Measurements from ENCODE around the gene GPR17. TPM values are rescaled to one million over a fixed set of nuclear protein-coding genes. Genes with fewer than 3 reads are reported as not detected.

The GPR17 gene
- total RNA-seq, 4 donors from 2014 or later: not detected

DNA sequence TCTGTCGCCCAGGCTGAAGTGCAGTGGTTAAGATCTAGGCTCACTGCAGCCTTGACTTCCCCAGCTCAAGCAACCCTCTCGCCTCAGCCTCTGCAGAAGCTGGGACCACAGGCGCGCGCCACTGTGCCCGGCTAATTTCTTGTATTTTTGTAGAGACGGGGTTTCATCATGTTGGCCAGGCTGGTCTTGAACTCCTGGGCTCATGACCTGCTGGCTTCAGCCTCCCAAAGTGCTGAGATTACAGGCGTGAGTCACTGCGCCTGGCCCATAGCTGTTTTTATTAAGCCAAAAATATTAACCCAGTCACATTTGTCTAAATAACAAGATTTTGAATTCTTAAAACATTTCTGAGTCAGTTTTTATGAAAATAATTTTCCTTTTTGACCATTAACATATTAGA is 49.0 kb downstream of the GPR17 start:
- no peak for DNase-seq
- Histone ChIP-seq H3K27ac (peak overlapping the region in 2 of 4 donors; percentile 35 to 55), H3K4me1 (peaks cover 0 to 19% (median 6%) of the 10 kb centered on the region in 3 donors), H3K36me3 (no peaks in the 10 kb centered on the region), H3K9me3 (peaks cover 0 to 12% (median 12%) of the 10 kb centered on the region in 3 donors), H3K4me3 (peak overlapping the region; percentile 21 to 61 (median 34)), H3K27me3 (no peaks in the 10 kb centered on the region)
- WGBS, 2 donors: 79 to 80% methylated on average over 5 to 6 of the region's 9 CpGs
- intact Hi-C loops (cut with DNase I): no loop called here
- TF ChIP-seq POLR2A (IDR thresholded peaks at IDR 0.05): no peak
- TF ChIP-seq, protein P1, sequence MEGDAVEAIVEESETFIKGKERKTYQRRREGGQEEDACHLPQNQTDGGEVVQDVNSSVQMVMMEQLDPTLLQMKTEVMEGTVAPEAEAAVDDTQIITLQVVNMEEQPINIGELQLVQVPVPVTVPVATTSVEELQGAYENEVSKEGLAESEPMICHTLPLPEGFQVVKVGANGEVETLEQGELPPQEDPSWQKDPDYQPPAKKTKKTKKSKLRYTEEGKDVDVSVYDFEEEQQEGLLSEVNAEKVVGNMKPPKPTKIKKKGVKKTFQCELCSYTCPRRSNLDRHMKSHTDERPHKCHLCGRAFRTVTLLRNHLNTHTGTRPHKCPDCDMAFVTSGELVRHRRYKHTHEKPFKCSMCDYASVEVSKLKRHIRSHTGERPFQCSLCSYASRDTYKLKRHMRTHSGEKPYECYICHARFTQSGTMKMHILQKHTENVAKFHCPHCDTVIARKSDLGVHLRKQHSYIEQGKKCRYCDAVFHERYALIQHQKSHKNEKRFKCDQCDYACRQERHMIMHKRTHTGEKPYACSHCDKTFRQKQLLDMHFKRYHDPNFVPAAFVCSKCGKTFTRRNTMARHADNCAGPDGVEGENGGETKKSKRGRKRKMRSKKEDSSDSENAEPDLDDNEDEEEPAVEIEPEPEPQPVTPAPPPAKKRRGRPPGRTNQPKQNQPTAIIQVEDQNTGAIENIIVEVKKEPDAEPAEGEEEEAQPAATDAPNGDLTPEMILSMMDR (IDR thresholded peaks at IDR 0.05): no peak

DNA sequence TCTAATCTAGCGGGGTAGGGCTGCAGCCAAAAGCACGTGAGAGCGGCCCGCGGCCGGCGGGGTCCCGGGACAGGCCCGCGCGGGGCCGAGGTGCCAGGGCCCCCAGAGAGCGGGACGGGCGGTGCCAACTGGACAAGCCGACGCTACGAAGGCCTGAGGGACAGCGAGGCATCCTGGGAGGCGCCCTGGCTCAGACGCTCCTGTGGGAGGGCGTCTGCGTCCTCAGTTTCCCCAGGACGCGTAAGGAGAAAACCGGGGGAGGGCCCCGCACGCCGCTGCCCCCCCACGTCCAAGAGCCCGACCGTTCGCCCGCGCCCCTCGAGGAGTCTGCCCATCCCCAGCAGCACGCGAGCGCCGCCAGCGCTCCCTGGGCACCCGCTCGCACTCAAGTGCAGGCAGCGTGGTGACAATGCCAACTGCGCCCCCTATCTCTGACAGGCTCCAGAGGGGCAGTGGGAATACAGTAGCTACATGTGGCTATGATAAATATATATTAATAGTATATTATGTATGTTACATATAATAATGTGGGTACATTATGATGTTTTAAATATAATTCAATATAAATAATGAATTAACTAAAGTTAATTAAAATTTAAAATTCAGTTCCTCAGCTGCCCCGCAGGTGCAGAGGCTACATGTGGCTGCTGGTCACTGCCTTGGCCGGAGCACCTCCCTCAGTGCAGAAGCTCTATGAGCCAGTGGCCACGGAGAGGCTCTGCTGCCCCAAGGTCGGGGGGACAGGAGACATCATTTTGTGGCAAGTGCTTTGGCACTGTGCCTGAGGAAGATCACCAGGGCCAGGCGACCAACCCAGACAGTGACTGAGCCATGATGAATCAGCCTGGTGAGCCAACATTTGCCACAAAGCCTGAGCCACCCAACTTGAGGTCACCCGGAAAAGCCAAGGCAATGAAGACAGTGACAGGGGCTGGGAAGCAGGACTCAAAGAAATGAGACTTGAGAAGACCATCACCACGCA is 49.8 kb downstream of the GPR17 start:
- peaks cover 4 to 27% (median 13%) of the 10 kb centered on the region in 3 donors for H3K4me1 ChIP-seq
- DNase-seq: no peak
- WGBS, 2 donors: 45 to 47% methylated on average over 13 to 32 of the region's 52 CpGs
- H3K9me3 ChIP-seq: peaks cover 0 to 5% (median 4%) of the 10 kb centered on the region in 3 donors
- H3K36me3 ChIP-seq: no peaks in the 10 kb centered on the region
- no peaks in the 10 kb centered on the region for H3K27me3 ChIP-seq
- H3K4me3 ChIP-seq: peak overlapping the region; percentile 21 to 61 (median 34)
- TF ChIP-seq, protein P1 (IDR thresholded peaks at IDR 0.05): peak in 4 of 6 experiments; percentile 37 to 60 (median 45)
- no peak for TF ChIP-seq POLR2A (IDR thresholded peaks at IDR 0.05)
- intact Hi-C loops (cut with DNase I): no loop called here
- peak overlapping the region in 2 of 4 donors; percentile 35 to 55 for H3K27ac ChIP-seq

DNA sequence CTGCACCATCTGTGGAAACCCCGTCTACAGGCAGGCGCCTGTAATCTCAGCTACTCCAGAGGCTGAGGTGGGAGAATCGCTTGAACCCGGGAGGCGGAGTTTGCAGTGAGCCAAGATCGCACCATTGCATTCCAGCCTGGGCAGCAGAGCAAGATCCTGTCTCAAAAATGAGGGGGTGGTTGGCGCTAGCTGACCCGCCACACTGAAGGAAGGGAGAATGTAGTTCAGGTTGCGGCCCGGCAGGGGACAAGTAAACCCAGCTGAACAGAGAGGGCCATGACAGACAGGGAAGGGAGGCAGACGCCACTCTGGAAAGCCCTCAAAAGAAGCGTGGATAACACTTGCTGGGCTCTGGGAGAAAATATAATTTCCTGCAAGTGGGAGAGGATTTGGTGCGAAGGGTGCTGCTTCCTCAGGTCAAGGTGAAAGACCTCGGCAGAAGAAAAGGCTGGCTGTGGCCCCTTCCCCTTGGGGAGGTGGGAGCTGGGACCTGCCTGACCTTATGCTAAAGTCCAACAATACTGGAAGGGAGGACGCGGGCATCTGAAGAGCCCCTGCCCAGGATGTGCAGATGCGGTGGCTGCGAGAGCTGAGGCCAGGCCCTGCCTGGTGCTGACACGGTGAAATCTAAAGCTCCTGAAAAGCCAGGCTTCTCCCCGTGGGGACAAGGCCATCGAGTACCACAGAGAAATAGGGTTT is 51.7 kb downstream of the GPR17 start:
- TF ChIP-seq POLR2A (IDR thresholded peaks at IDR 0.05): no peak
- TF ChIP-seq, protein P1 (IDR thresholded peaks at IDR 0.05): no peak
- H3K4me3 ChIP-seq: no peak overlapping the region
- 87 to 88% methylated on average over 11 to 20 of the region's 21 CpGs for WGBS, 2 donors
- H3K9me3 ChIP-seq: no peaks in the 10 kb centered on the region
- H3K4me1 ChIP-seq: peaks cover 4 to 37% (median 15%) of the 10 kb centered on the region in 3 donors
- no peak for DNase-seq
- no peak overlapping the region for H3K27ac ChIP-seq
- intact Hi-C loops (cut with DNase I): no loop called here
- no peaks in the 10 kb centered on the region for H3K36me3 ChIP-seq
- H3K27me3 ChIP-seq: no peaks in the 10 kb centered on the region

DNA sequence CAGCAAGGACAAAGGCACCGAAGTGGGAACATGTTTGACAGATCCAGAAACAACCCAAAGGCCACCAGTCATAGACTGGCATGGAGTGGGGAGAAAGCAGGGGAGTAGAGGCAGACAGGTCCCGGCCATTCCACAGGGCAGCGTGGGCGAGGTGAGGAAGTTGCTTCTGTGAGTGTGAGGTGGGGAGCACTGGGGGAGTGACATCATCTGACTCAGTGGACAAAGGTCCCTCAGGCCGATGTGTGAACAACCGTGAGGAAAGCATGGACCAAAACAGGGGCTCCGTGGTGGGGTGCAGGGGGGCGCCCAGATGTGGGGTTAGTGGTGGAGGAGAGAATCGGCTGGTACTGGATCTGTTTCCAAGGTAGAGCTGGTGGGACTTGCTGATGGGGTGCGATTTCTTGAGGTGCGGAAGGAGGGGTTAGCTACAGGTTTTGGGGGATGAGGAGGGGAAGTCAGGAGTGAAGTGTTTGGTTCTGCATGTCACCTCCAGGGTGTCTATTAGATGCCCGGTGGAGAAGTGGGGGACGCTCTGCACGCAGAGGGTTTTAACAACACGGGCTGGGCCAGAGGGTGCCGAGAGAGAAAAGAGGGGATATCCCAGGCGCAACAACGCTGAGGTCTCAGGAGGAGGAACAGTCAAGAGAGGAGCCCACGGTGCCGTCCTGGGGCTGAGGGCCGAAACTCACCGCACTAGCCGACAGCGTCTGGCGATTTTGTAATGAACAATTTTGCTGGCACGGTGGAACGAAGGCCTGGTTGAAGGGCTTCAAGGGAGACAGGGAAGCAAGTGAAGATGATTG is 52.8 kb downstream of the GPR17 start:
- 93 to 94% methylated on average over 27 of the region's 27 CpGs for WGBS, 2 donors
- H3K27ac ChIP-seq: no peak overlapping the region
- no peaks in the 10 kb centered on the region for H3K27me3 ChIP-seq
- TF ChIP-seq POLR2A (IDR thresholded peaks at IDR 0.05): no peak
- TF ChIP-seq, protein P1 (IDR thresholded peaks at IDR 0.05): no peak
- no peaks in the 10 kb centered on the region for H3K9me3 ChIP-seq
- peaks cover 4 to 48% (median 24%) of the 10 kb centered on the region in 3 donors for H3K4me1 ChIP-seq
- H3K4me3 ChIP-seq: no peak overlapping the region
- peaks cover 0 to 6% (median 0%) of the 10 kb centered on the region in 3 donors for H3K36me3 ChIP-seq
- DNase-seq: no peak
- intact Hi-C loops (cut with DNase I): no loop called here

Data from esophagus squamous epithelium (tissue), 5 donors.